Thyroid gland (tissue), 4 donors: ENCODE results near the gene CCDC81. TPM values are rescaled to one million over a fixed set of nuclear protein-coding genes. Genes with fewer than 3 reads are reported as not detected.
A peak's percentile ranks its signal among the peaks of the same experiment; 100 is the strongest.

Experiments used
- DNase-seq, 2 donors: peaks; one replicate each; pipeline ENCODE4 v3.0.0-alpha.2; 2019
- H3K27ac ChIP-seq, 3 donors: fragments of 200-600 bp; sonication (generic); 1 replicate in 2 of 3; 2 replicates in 1 of 3; pipeline ENCODE4 v1.5.1; 2016 to 2019; ENCODE audit warnings: mild to moderate bottlenecking in 1 of 3, moderate library complexity in 1 of 3
- H3K27me3 ChIP-seq: fragments of 200-600 bp; sonication (generic); one replicate; pipeline ENCODE4 v1.5.1; 2019
- H3K36me3 ChIP-seq, 2 donors: fragments of 200-600 bp; sonication (generic); one replicate each; pipeline ENCODE4 v1.5.1; 2016 to 2019
- H3K4me1 ChIP-seq, 2 donors: fragments of 200-600 bp; sonication (generic); one replicate each; pipeline ENCODE4 v1.5.1; 2017 to 2019
- H3K4me3 ChIP-seq, 3 donors: fragments of 200-600 bp; sonication (generic); replicated peaks in 1 of 3; 1 replicate in 2 of 3; 2 replicates in 1 of 3; pipeline ENCODE4 v1.5.1; 2016; ENCODE audit warnings: mild to moderate bottlenecking in 1 of 3
- H3K9me3 ChIP-seq: fragments of 200-600 bp; sonication (generic); one replicate; pipeline ENCODE4 v1.5.1; 2017
- CTCF ChIP-seq, 6 experiments: fragments of 200-600 bp in 3 of 6; fragments of 450-650 bp in 3 of 6; sonication (generic) in 3 of 6; IDR thresholded peaks; one replicate each; pipeline ENCODE4 v1.5.1; 2016 to 2019; ENCODE audit warnings: antibody characterized with exemption in 6 of 6, mild to moderate bottlenecking in 2 of 6, inconsistent platforms in 1 of 6, moderate library complexity in 1 of 6
- POLR2A ChIP-seq, 2 donors: fragments of 450-650 bp; IDR thresholded peaks; one replicate each; pipeline ENCODE4 v1.6.1; 2017; ENCODE audit warnings: antibody characterized with exemption in 2 of 2, mild to moderate bottlenecking in 2 of 2, moderate library complexity in 1 of 2
- WGBS, 2 donors: methylation state at CpG; one replicate each; pipeline ENCODE4 v1.1.5; 2017; 5-methylcytosine and 5-hydroxymethylcytosine counted together
- intact Hi-C: fragments of 100-400 bp; cut with DNase I; formaldehyde crosslinking; loops from one replicate; pipeline ENCODE4 v1.15.1; 2023
- total RNA-seq, 4 donors: library from RNA; depleted of rRNA; stranded (reverse); fragments of >200 nt; gene quantifications; one replicate each; pipeline ENCODE4 v1.2.3, GENCODE V29; 2016

Gene CCDC81
- total RNA-seq, 4 donors from 2014 or later = 0.34 to 5.0 (median 2.8) TPM

- no peaks in the 10 kb centered on the region for H3K27me3 ChIP-seq
- no peak overlapping the region for H3K27ac ChIP-seq
- no peak for TF ChIP-seq POLR2A (IDR thresholded peaks at IDR 0.05)
- no peak for TF ChIP-seq CTCF (IDR thresholded peaks at IDR 0.05)
- no peak overlapping the region for H3K4me3 ChIP-seq
- no peaks in the 10 kb centered on the region for H3K36me3 ChIP-seq
- no peaks in the 10 kb centered on the region for H3K9me3 ChIP-seq
- H3K4me1 ChIP-seq = no peaks in the 10 kb centered on the region
- intact Hi-C loops = no loop called here
- 94 to 96% methylated on average over 2 of the region's 2 CpGs for WGBS, 2 donors
- DNase-seq = no peak
Observed at GRCh38 chr11:86365546-86365945, 9.1 kb upstream of the CCDC81 start.

GRCh38 chr11:86369668-86370067 is 5.0 kb upstream of the CCDC81 start:
- H3K36me3 ChIP-seq = no peaks in the 10 kb centered on the region
- no peak overlapping the region for H3K27ac ChIP-seq
- TF ChIP-seq CTCF (IDR thresholded peaks at IDR 0.05) = no peak
- TF ChIP-seq POLR2A (IDR thresholded peaks at IDR 0.05) = no peak
- no peaks in the 10 kb centered on the region for H3K9me3 ChIP-seq
- DNase-seq = no peak
- intact Hi-C loops = no loop called here
- H3K4me3 ChIP-seq = no peak overlapping the region
- H3K27me3 ChIP-seq = no peaks in the 10 kb centered on the region
- H3K4me1 ChIP-seq = no peaks in the 10 kb centered on the region
- 94% methylated on average over 7 of the region's 7 CpGs for WGBS, 2 donors

- WGBS, 2 donors = 93 to 95% methylated on average over 4 of the region's 4 CpGs
- Histone ChIP-seq H3K4me1 (no peaks in the 10 kb centered on the region), H3K9me3 (no peaks in the 10 kb centered on the region), H3K27ac (no peak overlapping the region), H3K4me3 (no peak overlapping the region), H3K36me3 (no peaks in the 10 kb centered on the region), H3K27me3 (no peaks in the 10 kb centered on the region)
- no peak for TF ChIP-seq CTCF (IDR thresholded peaks at IDR 0.05)
- no peak for TF ChIP-seq POLR2A (IDR thresholded peaks at IDR 0.05)
- DNase-seq = no peak
- intact Hi-C loops = no loop called here
Observed at GRCh38 chr11:86370171-86370570, 4.5 kb upstream of the CCDC81 start.

GRCh38 chr11:86370922-86371594 is 3.6 kb upstream of the CCDC81 start:
- 72 to 83% methylated on average over 6 of the region's 6 CpGs for WGBS, 2 donors
- no peaks in the 10 kb centered on the region for H3K9me3 ChIP-seq
- H3K27me3 ChIP-seq = no peaks in the 10 kb centered on the region
- no peaks in the 10 kb centered on the region for H3K36me3 ChIP-seq
- no peak overlapping the region for H3K27ac ChIP-seq
- no peak for TF ChIP-seq POLR2A (IDR thresholded peaks at IDR 0.05)
- TF ChIP-seq CTCF (IDR thresholded peaks at IDR 0.05) = no peak
- H3K4me1 ChIP-seq = no peaks in the 10 kb centered on the region
- intact Hi-C loops = no loop called here
- H3K4me3 ChIP-seq = no peak overlapping the region
- peak in 1 of 2 donors; percentile 11 for DNase-seq

GRCh38 chr11:86372041-86372440 is 2.6 kb upstream of the CCDC81 start:
- Histone ChIP-seq H3K4me3 (no peak overlapping the region), H3K4me1 (no peaks in the 10 kb centered on the region), H3K36me3 (no peaks in the 10 kb centered on the region), H3K27me3 (no peaks in the 10 kb centered on the region), H3K27ac (no peak overlapping the region), H3K9me3 (no peaks in the 10 kb centered on the region)
- intact Hi-C loops = no loop called here
- WGBS, 2 donors = 97 to 100% methylated on average over 1 of the region's 1 CpG
- TF ChIP-seq CTCF (IDR thresholded peaks at IDR 0.05) (no peak), POLR2A (IDR thresholded peaks at IDR 0.05) (no peak)
- no peak for DNase-seq
